HEK293T (cell line): Measurements from ENCODE around the gene HMCN2.

ENCODE experiments used
- CTCF ChIA-PET: fragments of 350-600 bp; formaldehyde crosslinking; extraction: SDS; loops from one replicate; lab custom pipeline; 2021; ENCODE audit warnings: antibody characterized with exemption, inconsistent platforms; lab: Yijun Ruan, JAX
- POLR2A ChIA-PET: fragments of 350-600 bp; formaldehyde crosslinking; extraction: SDS; loops from one replicate; lab custom pipeline; 2020; ENCODE audit warnings: antibody characterized with exemption, inconsistent platforms; lab: Yijun Ruan, JAX
- DNase-seq: peaks from one replicate; pipeline ENCODE4 v3.0.0; 2012; ENCODE audit warnings: mixed read lengths; ENCODE audit errors: extremely low spot score
- ARNT ChIP-seq: fragments of 450-650 bp; IDR thresholded peaks from 2 replicates; pipeline ENCODE4 v1.6.1; 2017; ENCODE audit warnings: mild to moderate bottlenecking
- BHLHE40 ChIP-seq: fragments of 450-650 bp; IDR thresholded peaks from 2 replicates; pipeline ENCODE4 v1.6.1; 2016; ENCODE audit warnings: mild to moderate bottlenecking, moderate library complexity, borderline replicate concordance
- CTBP1 ChIP-seq: fragments of 450-650 bp; IDR thresholded peaks from 2 replicates; pipeline ENCODE4 v1.6.1; 2016; ENCODE audit warnings: borderline replicate concordance
- ELF4 ChIP-seq: fragments of 450-650 bp; IDR thresholded peaks from 2 replicates; pipeline ENCODE4 v1.6.1; 2017; ENCODE audit warnings: antibody characterized with exemption
- FOXA1 ChIP-seq: fragments of 450-650 bp; IDR thresholded peaks from 2 replicates; pipeline ENCODE4 v1.6.1; 2016; ENCODE audit warnings: mild to moderate bottlenecking
- FOXK2 ChIP-seq: fragments of 450-650 bp; IDR thresholded peaks from 2 replicates; pipeline ENCODE4 v1.6.1; 2016; ENCODE audit warnings: mild to moderate bottlenecking
- FOXM1 ChIP-seq: fragments of 450-650 bp; IDR thresholded peaks from 2 replicates; pipeline ENCODE4 v1.6.1; 2017; ENCODE audit warnings: mild to moderate bottlenecking, borderline replicate concordance
- HDGF ChIP-seq: fragments of 450-650 bp; IDR thresholded peaks from 2 replicates; pipeline ENCODE4 v1.6.1; 2017; ENCODE audit warnings: antibody characterized with exemption, borderline replicate concordance
- L3MBTL2 ChIP-seq: fragments of 450-650 bp; conservative IDR thresholded peaks from 2 replicates; pipeline ENCODE4 v1.6.1; 2016; ENCODE audit warnings: mild to moderate bottlenecking
- LEF1 ChIP-seq: fragments of 450-650 bp; IDR thresholded peaks from 2 replicates; pipeline ENCODE4 v1.6.1; 2017; ENCODE audit warnings: mild to moderate bottlenecking, borderline replicate concordance
- NFRKB ChIP-seq: fragments of 450-650 bp; IDR thresholded peaks from 2 replicates; pipeline ENCODE4 v1.6.1; 2016; ENCODE audit warnings: mild to moderate bottlenecking, moderate library complexity
- SP1 ChIP-seq: fragments of 450-650 bp; IDR thresholded peaks from 2 replicates; pipeline ENCODE4 v1.6.1; 2017
- SUZ12 ChIP-seq: fragments of 450-650 bp; IDR thresholded peaks from 2 replicates; pipeline ENCODE4 v1.6.1; 2016; ENCODE audit warnings: mild to moderate bottlenecking
- TARDBP ChIP-seq: fragments of 450-650 bp; IDR thresholded peaks from 2 replicates; pipeline ENCODE4 v1.6.1; 2016
- ZNF384 ChIP-seq: fragments of 450-650 bp; IDR thresholded peaks from 2 replicates; pipeline ENCODE4 v1.6.1; 2016
- TF ChIP-seq, protein P1 (sequence below): fragments of 450-650 bp; IDR thresholded peaks from 2 replicates; pipeline ENCODE4 v1.6.1; 2016

HMCN2 gene

DNA sequence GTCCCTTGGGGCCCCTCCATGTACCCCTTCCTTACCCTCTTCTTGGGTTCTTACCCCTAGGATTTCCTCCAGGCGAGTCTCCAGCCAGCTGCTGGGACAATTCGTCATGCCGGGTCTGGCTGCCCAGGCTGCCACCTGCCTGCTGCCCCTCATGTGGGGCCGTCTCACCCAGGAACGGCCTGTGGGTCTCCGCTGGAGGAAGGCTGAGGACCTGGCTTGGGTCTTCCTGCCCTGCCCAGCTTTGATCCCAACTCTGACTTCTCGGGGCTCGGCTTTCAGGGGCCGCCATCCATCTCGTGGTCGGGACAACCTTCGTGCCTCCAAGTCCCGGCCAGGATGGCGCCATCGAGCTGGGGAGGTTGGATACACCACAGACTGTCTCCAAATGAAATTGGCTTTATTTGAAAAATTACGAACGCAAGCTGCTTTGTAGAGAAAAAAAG, 38.1 kb downstream of the HMCN2 start:
- CTCF ChIA-PET, result interaction anchor here (0.8 kb wide), 1 partner anchor 24 kb away, joined by 3 read pairs; no protein-coding TSS in a partner anchor
- POLR2A ChIA-PET, result no interaction called here
- DNase-seq, result no peak
- TF ChIP-seq ARNT (no peak), SP1 (no peak), SUZ12 (no peak), FOXA1 (no peak), L3MBTL2 (no peak), FOXK2 (no peak), ELF4 (no peak), ZNF384 (no peak), HDGF (no peak)

DNA sequence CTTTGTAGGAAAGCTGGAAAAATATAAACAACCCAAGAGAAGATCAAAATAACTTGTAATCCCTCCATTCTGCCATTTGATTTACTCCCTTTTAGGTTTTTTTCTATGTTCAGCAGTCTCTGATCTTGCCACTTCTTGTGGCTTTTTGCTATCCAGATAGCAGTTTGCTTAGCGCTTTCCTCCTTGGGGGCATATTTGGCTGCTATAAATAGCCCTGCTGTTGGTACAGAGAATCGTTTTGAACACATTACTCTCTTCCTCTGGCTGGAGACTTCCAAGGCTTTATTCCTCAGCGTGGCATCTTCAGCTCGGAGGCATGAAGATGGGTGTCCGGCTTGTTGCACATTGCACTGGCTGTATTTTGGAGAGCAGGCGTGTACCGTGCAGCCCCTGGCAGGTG, 38.6 kb downstream of the HMCN2 start:
- ChIA-PET CTCF (interaction anchor here (0.8 kb wide), 1 partner anchor 24 kb away, joined by 3 read pairs; no protein-coding TSS in a partner anchor), POLR2A (no interaction called here)
- DNase-seq, result no peak
- no peak for TF ChIP-seq HDGF
- TF ChIP-seq L3MBTL2, result no peak
- no peak for TF ChIP-seq ELF4
- no peak for TF ChIP-seq BHLHE40
- no peak for TF ChIP-seq ZNF384
- no peak for TF ChIP-seq TARDBP
- no peak for TF ChIP-seq SUZ12
- no peak for TF ChIP-seq FOXK2
- TF ChIP-seq, protein P1, sequence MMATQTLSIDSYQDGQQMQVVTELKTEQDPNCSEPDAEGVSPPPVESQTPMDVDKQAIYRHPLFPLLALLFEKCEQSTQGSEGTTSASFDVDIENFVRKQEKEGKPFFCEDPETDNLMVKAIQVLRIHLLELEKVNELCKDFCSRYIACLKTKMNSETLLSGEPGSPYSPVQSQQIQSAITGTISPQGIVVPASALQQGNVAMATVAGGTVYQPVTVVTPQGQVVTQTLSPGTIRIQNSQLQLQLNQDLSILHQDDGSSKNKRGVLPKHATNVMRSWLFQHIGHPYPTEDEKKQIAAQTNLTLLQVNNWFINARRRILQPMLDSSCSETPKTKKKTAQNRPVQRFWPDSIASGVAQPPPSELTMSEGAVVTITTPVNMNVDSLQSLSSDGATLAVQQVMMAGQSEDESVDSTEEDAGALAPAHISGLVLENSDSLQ, result no peak
- no peak for TF ChIP-seq LEF1

DNA sequence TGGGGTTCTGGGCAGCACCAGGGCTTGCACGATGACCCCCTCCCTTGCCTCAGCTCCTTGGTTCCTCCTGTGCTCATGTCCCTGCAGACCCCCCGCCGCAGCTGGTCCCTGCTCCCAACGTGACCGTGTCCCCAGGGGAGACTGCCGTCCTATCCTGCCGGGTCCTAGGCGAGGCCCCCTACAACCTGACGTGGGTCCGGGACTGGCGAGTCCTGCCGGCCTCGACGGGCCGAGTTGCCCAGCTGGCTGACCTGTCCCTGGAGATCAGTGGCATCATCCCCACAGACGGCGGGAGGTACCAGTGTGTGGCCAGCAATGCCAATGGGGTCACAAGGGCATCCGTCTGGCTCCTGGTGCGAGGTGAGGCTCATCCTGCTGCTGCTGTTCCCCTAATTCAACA, 39.1 kb downstream of the HMCN2 start:
- POLR2A ChIA-PET, result no interaction called here
- DNase-seq, result no peak
- CTCF ChIA-PET, result no interaction called here
- TF ChIP-seq SP1, result no peak
- TF ChIP-seq NFRKB, result no peak
- no peak for TF ChIP-seq BHLHE40
- no peak for TF ChIP-seq ELF4
- TF ChIP-seq HDGF, result no peak
- no peak for TF ChIP-seq TARDBP
- no peak for TF ChIP-seq SUZ12
- TF ChIP-seq L3MBTL2, result no peak
- TF ChIP-seq FOXM1, result no peak
- TF ChIP-seq ZNF384, result no peak
- no peak for TF ChIP-seq CTBP1
- TF ChIP-seq, protein P1, result no peak
- no peak for TF ChIP-seq LEF1
- no peak for TF ChIP-seq FOXA1

DNA sequence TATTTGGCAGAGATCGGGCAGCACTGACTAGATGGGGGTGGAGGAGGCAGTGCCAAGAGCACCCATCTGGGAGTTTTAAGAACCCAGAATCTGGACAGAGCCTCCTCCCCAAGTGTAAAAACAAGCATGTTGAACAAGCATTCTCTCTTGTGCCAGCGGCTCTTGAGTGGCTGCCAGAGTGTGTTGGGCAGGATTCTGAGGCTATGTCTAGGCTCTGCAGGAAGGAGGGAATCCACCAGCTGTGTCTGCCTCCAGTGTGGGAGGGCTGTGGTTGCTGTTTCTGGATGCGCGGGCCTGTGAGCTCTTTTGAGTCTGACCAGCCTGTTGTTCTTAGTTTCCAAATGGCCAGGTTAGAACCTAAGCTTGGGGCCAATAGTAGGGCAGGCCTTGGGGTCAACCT, 39.8 kb downstream of the HMCN2 start:
- ChIA-PET POLR2A (no interaction called here), CTCF (no interaction called here)
- TF ChIP-seq FOXM1 (no peak), FOXA1 (no peak), BHLHE40 (no peak), LEF1 (no peak), HDGF (no peak), ZNF384 (no peak), NFRKB (no peak), ELF4 (no peak), ARNT (no peak), SUZ12 (no peak), L3MBTL2 (no peak), TARDBP (no peak), SP1 (no peak), CTBP1 (no peak), FOXK2 (no peak)
- TF ChIP-seq, protein P1, result no peak
- DNase-seq, result no peak

DNA sequence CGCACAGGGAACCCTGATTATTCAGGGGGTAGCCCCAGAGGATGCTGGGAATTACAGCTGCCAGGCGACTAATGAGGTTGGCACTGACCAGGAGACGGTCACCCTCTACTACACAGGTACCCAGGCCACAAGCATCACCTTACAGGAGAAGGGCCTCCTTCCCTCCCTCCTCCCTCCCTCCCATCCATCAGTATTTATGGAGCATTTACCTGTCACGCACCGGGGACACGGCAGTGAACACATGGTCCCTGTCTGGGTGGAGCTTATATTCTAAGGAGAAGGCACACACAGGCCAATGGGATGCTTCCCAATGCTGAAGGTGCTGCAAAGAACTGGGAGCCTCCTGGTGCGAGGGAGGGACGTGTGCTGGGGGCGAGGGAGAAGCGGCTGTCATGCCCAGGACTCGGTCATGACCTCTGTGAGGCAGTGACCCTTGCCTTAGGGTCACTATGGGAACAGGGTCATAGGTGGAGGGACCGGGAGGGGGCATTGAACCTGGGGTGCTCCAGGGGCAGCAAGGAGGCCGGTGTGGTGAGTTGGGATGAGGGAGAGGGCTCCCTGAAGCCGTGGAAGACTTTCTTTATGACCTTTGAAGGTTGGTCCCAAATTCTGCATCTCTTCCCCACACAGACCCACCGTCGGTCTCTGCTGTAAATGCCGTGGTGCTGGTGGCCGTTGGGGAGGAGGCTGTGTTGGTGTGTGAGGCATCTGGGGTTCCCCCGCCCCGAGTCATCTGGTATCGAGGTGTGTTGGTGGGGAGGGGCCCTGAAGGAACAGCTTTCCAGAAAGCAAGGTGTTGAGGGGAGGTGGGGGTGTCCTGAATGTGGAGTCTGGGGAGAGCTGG, 41.5 kb downstream of the HMCN2 start:
- ChIA-PET CTCF (no interaction called here), POLR2A (no interaction called here)
- DNase-seq, result no peak
- TF ChIP-seq FOXM1 (no peak), SUZ12 (no peak), ARNT (no peak), BHLHE40 (no peak), HDGF (no peak), FOXK2 (no peak), NFRKB (no peak), FOXA1 (no peak), TARDBP (no peak)

DNA sequence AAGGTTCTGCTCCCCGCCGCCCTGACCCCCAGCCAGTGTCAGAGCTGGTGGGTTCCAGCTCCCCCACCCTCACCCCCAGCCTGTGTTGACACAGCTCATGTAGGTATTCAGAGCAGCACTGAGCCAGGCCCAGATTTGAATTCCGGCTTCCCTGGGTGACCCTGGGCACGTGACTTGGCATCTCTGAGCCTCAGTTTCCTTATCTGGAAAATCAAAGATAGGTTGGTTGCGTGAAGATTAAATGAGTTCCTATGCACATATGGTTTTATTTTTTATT, 42.0 kb downstream of the HMCN2 start:
- POLR2A ChIA-PET, result no interaction called here
- CTCF ChIA-PET, result no interaction called here
- DNase-seq, result no peak
- no peak for TF ChIP-seq L3MBTL2
- TF ChIP-seq TARDBP, result no peak
- no peak for TF ChIP-seq CTBP1
- TF ChIP-seq HDGF, result no peak
- TF ChIP-seq NFRKB, result no peak
- no peak for TF ChIP-seq FOXK2
- no peak for TF ChIP-seq SP1
- TF ChIP-seq SUZ12, result no peak
- no peak for TF ChIP-seq BHLHE40
- TF ChIP-seq ARNT, result no peak
- TF ChIP-seq FOXM1, result no peak
- TF ChIP-seq LEF1, result no peak
- TF ChIP-seq, protein P1, result no peak
- no peak for TF ChIP-seq ZNF384
- TF ChIP-seq FOXA1, result no peak
- no peak for TF ChIP-seq ELF4
